ENCODE results near the gene DIS3L2.
"Not testable (repeated sequence)": the region's sequence is repeated elsewhere in the genome, so short reads cannot be mapped to it uniquely, and the experiment has no call there.

Gene DIS3L2

GRCh38 chr2:232325324-232326273, 364.1 kb downstream of the DIS3L2 start:
- DNase-seq = no peak

- not testable (repeated sequence) for DNase-seq
Measured at GRCh38 chr2:232326274-232327104, 365.0 kb downstream of the DIS3L2 start.

- DNase-seq = peak; percentile 8
Measured at GRCh38 chr2:232327105-232328031, 365.9 kb downstream of the DIS3L2 start.

DNA sequence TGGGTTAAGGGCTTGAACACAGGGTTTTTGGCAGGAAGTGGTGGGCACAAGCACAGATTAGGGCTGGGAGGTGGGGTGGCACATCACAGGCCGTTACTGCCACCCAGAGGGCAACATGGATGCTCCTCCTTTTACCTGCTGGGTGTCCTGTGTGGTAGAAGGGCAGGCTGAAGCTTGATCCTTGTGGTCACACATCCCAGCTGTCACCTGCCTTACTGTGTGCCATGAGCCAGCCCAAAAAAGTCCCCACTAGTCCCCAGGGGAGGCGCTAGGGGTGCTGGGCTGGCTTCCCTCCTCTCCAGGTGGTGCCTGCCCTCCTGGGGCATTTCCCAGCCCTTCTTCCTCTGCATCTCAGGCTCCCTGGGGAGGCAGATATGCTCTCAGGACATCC, 366.5 kb downstream of the DIS3L2 start:
- DNase-seq = no peak

- no peak for DNase-seq
Measured at GRCh38 chr2:232328516-232329460, 367.3 kb downstream of the DIS3L2 start.

DNA sequence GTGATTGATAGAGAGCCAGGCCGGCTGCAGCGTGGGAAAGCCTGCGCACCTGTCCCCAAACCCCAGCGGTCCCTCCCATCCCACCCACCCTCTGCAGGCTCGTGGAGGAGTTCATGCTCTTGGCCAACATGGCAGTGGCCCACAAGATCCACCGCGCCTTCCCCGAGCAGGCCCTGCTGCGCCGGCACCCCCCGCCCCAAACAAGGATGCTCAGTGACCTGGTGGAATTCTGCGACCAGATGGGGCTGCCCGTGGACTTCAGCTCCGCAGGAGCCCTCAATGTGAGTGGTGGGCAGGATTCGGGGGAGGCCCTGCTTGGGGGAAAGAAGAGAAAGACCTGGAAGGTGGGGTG, 368.2 kb downstream of the DIS3L2 start:
- DNase-seq = no peak

GRCh38 chr2:232330068-232330999, 368.8 kb downstream of the DIS3L2 start:
- DNase-seq = no peak

- DNase-seq = not testable (repeated sequence)
Measured at GRCh38 chr2:232331061-232331460, 369.5 kb downstream of the DIS3L2 start.

DNA sequence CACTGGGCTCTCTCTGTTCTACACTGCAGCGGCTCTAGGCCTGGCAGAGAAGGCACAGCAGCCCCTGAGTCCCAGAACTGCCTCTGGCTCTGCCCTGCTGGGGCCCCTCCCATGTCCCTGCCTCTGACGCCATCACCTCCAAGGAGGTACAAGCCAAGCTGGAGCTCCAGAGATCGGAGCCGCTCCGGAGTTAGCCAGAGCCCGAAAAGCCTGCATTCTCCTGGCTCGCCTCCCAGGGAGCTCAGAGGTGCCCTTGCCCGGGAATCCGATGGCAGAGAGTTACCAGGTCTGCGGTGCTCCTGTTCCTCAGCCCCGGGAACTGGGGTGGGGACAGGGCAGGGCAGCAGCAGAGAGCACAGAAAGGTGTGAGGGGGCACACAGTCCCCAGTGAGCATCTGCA, 370.1 kb downstream of the DIS3L2 start:
- not testable (repeated sequence) for DNase-seq

- not testable (repeated sequence) for DNase-seq
Measured at GRCh38 chr2:232332244-232332939, 370.9 kb downstream of the DIS3L2 start.

GRCh38 chr2:232332940-232333259, 371.4 kb downstream of the DIS3L2 start:
- DNase-seq = no peak

DNA sequence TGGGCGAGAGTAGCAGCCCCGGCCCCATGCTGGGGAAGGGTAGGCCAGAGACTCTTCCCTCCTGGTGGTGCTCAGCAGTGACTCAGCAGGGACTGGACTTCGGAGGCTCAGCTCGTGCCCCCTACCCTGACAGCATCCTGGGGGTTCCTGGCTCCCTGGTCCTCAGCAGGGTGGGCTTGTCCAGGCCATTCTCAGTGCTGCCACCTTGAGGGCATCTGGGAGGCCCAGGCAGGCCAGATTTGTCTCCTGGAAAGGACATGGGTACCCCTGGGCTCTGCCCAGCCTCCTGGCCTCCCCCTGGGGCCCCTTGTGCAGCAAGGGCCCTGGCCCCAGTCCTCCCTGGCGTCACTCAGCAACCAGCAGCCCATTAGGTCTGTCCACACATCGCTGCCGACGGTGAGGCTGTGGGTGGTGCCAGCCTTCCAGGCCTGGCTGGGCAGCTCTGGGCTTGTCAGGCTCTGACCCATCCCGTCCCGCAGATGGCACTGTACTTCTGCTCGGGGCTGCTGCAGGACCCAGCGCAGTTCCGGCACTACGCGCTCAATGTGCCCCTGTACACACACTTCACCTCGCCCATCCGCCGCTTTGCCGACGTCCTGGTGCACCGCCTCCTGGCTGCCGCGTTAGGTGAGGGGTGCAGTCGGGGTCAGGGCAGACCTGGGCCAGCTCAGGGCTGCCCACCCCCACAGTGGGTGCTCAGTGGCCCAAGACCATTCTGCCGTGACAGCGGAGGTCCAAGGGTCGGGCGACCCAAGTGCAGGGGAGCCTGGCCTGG, 372.0 kb downstream of the DIS3L2 start:
- no peak for DNase-seq

DNA sequence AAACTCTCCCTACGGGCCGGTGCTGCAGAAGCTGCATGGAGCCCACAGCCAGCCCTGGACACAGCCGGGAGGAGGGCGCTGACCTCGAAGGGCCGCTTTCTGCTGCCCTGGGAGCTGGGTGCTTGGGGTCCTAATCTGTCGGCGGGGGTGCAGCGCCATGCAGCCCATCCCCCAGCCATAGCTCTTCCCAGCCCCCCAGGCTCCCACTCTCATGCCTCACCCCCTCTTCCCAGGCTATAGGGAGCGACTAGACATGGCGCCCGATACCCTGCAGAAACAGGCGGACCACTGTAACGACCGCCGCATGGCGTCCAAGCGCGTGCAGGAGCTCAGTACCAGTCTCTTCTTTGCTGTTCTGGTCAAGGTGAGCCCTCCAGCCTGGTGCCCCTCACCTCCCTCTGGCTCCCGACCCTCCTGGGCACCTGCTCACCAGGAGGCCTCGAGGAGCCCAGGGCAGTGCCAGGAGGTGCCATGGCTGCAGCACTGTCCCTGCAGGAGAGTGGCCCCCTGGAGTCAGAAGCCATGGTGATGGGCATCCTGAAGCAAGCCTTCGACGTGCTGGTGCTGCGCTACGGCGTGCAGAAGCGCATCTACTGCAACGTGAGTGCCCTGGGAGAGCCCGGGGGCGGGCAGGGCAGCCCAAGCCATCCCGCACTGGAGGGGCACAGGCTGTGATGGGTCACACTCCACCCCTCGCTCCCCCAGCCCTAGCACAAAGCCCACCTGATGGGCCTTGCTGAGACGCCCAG, 372.8 kb downstream of the DIS3L2 start:
- DNase-seq = not testable (repeated sequence)

DNA sequence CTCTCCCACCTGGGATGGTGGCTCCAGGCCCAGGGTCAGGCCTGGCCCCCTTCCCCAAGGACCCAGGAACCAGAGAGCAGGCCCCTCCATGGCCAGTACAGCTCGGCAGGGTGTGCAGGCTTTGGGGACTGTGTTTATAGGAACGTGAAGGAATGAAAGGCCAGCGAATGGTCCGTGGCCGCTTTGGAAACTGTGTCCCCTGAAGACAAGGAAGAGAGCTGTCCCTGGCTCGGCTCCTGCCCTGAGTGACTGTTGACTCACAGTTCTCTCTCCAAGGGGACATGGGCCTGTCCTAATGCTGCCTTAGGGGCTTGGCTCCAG, 373.3 kb downstream of the DIS3L2 start:
- DNase-seq = not testable (repeated sequence)

DNA sequence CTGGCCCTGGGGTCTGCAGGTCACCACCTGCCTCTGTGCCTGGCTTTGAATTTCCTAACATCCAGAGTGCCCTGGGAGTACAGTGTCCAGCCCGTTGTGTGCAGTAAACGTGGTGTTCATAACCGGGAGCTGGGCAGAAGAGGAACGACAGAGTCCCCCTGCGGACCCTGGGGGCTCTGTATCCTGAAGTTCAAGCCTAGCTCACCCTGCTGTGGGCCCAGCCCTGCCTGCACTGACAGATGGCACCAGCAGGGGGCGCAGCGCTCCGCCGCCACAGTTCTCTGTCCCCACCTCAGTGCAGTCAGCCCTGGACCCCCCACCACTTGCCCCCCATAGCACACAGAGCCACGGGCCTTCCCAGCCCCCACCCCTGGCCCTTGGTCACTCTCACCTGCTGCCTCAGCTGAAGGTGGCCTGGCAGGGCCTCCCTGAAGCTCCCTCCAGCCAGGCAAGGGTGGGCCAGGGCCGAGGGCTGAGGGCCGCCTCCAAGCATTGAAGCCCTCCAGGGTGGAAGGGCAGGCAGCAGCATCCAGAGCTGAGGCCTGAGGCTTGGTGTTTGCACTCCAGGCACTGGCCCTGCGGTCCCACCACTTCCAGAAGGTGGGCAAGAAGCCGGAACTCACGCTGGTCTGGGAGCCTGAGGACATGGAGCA, 373.8 kb downstream of the DIS3L2 start:
- not testable (repeated sequence) for DNase-seq

DNA sequence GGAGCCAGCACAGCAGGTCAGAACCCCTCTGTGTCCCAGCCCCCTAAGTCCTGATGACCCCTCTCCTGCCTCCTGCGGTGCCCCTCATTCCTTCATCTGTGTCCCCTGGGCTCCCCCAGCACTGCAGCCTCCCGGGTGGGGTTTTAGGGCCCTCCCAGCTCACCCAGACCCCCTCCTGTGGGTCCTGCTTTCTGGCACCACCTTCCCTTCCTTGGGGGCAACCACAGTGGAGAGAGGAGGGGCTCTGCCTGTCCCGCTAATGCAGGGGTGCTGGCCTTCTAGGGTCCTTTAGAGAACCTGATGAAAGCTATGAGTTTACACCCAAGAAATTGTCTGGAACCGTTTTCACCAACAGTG, 374.3 kb downstream of the DIS3L2 start:
- no peak for DNase-seq

- no peak for DNase-seq
Measured at GRCh38 chr2:232336241-232336736, 374.8 kb downstream of the DIS3L2 start.

All from DMS 273 treated with DMSO at 0.1 percent for 48 hours (cell line).